GM19463 (cell line): ENCODE data around the gene PERM1.
"Not testable (repeated sequence)": the region's sequence is repeated elsewhere in the genome, so short reads cannot be mapped to it uniquely, and the experiment has no call there.

Source experiments
- ATAC-seq: cut with Tn5 transposase; IDR thresholded peaks from one replicate; pipeline ENCODE4 v1.9.1; 2021; ENCODE audit warnings: mild to moderate bottlenecking, moderate library complexity; ENCODE audit not compliant: unreplicated experiment

Gene PERM1, protein sequence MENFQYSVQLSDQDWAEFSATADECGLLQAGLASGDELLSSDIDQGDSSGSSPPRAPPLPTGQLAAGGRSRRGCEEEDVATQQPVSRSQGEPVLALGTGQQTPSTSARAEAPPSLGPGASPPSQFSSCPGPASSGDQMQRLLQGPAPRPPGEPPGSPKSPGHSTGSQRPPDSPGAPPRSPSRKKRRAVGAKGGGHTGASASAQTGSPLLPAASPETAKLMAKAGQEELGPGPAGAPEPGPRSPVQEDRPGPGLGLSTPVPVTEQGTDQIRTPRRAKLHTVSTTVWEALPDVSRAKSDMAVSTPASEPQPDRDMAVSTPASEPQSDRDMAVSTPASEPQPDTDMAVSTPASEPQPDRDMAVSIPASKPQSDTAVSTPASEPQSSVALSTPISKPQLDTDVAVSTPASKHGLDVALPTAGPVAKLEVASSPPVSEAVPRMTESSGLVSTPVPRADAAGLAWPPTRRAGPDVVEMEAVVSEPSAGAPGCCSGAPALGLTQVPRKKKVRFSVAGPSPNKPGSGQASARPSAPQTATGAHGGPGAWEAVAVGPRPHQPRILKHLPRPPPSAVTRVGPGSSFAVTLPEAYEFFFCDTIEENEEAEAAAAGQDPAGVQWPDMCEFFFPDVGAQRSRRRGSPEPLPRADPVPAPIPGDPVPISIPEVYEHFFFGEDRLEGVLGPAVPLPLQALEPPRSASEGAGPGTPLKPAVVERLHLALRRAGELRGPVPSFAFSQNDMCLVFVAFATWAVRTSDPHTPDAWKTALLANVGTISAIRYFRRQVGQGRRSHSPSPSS

DNA sequence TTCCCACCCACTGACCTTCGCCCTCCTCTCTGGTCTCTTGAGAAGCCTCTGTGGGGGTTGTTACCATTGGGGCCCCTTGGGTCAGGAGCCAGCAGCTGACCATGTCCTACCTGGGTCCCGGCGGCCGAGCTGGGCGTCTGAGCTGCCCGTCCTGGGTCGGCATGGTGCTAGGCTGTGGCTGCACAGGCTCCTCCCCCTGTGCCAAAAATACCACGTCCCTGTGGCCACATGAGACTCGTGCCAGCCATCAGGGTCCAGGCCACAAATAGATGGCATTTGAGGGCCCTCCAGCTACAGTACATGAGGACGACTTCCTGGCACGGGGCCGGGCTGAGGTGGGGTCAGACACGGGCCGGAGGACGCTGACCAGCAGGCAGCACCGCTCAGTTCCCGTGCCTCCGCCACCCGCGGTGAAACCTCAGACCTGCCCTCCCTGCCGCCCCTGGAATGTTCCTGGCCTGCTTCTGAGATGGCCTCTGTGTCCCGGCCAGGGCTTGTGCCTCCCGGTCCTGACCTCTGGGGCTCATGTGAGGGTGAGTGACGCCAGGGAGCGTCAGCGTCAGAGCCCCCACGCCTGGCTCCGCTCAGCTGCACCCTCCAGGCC is at the start of gene PERM1:
Gene PERM1, minus strand, starts transcription at position 139 of the 604 bp plus-strand sequence. CDS start 1,064 bp downstream, outside the sequence.
- ATAC-seq: no peak

DNA sequence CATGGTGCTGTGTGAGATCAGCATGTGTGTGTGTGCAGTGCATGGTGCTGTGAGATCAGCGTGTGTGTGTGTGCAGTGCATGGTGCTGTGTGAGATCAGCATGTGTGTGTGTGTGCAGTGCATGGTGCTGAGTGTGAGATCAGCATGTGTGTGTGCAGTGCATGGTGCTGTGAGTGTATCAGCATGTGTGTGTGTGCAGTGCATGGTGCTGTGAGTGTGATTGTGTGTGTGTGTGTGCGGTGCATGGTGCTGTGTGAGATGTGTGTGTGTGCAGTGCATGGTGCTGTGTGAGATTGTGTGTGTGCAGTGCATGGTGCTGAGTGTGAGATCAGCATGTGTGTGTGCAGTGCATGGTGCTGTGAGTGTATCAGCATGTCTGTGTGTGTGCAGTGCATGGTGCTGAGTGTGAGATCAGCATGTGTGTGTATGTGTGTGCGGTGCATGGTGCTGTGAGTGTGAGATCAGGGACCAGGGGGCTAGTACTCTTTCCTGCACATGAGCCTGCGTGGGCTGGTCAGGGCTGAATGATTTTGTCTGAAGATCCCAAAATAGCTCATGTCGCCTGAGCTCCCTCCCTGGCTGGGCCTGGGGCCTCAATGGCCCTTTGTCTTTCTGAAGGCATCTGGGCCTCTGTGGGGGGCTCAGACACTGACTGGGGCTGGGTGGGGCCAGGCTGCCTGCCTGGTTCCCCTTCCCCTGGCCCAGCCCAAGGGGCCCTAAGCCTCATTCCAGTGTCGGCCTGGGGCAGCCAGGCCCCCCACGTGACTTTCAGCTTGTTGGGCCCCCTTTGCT is 49.2 kb upstream of the PERM1 start:
- ATAC-seq: not testable (repeated sequence)

DNA sequence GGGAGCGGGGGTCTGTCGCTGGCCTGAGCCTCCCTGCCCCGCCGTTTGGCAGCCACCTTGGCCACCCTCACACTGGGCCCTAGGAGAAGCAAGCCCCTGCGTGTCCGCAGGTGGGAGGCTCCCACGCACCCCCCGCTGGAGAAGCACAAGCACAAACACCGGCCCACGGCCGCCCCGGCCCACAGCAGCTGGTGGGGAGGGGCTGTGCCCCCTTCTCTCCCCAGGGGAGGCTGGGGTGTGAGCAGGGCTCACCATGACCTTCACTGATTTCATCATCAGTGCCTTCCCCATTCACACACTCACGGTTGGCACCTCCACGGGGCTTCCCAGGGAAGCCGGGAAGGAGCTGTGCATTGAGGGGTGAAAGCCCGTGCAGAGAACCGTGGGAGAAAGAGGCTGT is 45.9 kb upstream of the PERM1 start:
- ATAC-seq: no peak

DNA sequence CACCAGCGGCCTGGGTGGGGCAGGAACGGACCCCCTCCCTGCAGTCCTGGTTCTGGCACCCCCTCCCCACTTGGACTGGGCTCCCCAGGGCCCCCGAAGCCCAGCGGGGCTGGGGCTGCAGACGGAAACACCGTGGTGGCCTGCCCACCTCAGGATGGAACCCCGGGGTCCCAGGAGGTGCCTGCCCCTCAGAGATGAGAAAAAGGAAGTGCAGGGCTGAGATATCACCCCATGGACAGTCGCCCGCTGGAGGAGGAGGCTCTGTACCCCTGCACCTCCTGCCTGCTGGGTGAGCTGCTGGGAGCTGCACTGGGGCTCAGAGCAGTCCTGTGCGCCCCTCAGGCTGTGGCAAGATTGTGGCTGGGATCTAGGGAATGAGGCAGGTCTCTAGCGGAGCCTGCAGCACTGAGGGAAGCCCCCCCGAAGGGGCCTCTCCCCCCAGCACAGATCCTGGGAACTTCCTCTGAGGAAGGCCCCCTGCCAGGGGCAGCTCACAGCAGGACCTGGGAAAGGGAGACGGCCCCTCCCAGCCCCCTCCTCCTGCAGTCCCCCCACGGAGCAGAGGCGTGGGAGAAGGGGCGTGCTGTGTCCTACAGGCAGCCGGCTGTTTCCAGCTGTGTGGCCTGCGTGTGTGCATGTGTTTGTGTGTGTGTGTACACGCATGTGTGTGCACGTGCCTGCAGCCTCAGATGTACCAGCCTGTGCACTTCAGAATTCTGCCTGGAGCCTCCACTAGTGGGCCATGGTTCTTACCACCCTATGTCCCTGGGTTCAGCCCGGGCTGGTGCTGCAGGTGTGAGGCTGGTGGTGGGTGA is 44.9 kb upstream of the PERM1 start:
- no peak for ATAC-seq

DNA sequence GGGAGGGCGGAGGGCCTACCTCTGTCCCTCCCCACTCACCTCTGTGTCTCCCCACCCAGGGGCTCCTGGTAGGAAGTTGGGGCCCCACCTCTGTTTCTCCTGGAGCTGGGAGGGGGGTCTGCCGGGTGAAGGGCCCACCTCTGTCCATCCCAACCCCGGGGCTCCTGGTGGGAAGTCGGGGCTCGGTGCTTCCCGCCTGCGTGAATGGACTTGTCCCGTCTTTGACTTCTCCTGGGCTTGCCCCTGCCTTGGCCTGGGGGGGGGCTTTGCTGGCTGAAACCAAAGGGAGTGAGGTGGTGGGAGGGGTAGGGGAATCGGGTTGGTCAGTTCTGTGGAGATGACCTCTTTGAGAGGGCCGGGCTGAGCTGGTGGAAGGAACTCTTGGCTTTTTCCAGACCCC is 43.8 kb upstream of the PERM1 start:
- no peak for ATAC-seq

DNA sequence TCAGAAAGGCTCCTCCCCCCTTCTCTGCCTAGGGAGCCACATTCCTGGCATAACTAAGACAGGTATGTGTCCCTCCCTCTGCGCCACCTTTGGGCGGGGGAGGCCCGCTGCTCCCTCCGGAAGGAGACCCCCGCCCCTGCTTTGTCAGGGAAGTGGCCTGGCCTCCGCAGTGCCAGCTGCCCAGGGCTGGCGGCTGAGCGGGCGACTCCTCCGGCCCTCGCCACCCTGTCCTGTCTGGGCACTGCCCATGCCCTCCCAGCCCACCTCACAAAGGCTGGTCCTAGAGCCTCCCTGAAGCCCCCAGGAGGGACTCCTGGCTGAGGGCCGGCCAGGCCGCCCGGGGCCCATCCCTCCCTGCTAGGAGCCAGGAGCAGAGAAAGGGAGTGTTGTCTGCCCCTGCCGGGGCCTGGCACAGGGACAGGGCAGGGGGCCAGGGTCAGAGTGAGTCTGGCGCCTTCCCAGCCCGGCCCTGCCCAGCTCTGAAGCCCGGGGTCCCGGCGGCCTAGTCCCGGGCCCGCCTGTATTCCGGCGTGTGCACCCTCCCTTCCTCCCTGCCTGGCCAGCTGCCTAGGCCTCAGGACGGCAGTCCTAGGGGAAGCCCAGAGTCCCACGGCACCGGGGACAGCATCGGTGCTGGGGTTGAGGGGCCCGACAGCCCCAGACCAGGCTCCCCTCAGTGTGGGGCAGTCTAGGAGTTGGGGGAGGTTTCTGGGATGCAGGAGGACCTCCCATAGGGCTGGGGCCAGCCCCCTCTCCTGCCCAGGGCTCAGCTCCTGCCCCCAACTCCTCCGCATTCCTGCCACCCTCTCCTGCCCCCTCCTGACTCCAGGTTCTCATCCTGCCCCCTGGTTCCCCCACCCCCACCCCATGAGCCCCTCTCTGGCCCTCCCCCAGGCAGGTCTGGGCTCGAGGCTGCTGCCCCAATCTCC is 43.1 kb upstream of the PERM1 start:
- no peak for ATAC-seq

DNA sequence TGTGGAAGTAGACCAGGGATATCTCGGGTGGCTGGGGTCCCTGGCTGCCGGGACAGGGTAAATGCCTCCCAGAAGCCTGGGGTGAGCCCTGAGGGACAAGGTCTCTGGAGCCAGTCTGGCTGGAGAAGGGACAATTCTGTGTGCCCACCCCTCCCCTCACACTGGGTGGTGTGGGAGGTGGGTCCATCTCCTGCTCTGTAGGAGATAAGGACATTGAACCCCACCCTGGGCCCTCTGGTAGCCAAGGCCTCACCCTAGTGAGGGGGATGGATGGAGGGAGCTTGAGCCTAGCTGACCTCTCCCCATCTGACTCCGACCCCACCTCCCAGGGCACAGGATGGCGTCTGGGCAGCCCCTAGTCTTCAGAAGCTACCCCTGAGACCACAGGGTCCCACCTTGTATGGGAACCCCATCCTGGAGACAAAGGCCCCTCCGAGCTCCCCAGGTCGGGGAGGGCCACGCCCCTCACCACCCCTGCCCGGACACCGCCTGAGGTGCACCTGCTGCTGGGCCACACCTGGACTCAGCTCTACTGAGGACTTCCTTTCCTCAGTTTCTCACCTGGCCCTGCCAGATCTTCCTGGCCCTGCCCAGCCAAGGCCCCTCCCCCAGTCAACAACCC is 42.4 kb upstream of the PERM1 start:
- no peak for ATAC-seq

DNA sequence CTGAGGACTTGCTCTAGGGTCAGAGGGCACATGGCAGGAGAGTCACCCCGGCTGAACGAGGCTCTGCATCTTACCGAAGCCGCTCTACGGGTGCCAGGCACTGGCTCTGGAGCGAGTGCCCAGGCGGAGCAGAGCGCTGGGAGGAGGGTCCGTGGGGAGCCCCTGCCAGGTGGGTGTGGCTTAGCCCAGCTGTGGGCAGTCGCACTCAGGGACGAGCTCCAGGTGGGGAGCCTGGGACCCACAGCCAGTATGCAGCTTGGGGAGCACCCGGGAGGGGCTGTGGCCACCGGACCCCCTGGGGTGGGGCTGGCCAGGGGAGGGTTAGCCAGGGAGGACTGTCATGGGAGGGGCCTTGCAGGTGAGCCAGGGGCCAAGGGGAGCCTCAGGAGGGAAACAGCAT is 41.8 kb upstream of the PERM1 start:
- no peak for ATAC-seq

DNA sequence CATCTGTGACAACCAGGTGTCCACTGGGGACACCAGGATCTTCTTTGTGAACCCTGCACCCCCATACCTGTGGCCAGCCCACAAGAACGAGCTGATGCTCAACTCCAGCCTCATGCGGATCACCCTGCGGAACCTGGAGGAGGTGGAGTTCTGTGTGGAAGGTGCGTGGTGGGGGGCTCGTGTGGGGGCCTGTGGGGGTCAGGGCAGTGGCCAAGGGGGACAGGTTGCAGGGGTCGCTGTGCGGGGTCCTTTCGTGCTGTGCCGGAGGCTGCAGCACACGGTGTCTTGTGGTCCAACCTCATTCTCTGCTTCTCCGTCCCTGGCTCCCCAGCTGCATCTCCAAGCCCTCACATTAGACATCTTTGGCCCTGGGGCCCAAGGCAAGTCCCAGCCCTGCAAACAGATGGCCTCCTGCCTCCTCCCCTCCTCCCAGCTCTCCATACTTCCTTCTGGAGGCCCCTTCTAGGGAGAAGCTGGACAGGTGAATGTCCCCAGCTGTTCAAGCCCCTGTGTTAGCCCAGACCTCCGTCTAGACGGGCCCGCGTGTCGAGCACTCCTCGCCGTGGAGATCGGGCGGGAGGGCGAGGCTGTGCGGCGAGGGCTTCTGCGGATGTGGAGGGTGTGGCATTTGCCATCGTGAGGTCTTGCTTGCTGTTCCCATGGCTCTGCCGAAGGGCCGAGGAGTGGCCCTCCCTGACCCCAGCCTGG is 40.6 kb upstream of the PERM1 start:
- no peak for ATAC-seq

DNA sequence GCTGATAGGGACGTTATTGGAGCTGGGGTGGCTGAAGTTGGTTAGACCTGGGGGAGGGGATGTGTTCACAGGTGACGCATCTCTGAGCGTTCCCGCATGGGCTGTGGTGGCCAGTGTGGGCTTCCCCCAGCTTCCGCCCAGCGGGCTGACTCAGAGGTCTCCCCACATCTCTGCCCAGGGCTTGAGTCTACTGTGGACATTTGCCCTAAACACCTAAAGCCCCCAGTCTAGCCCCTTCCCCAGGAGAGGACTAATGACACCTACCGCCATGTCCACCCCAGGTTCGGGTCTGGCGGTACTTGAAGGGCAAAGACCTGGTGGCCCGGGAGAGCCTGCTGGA is 40.0 kb upstream of the PERM1 start:
- ATAC-seq: no peak

DNA sequence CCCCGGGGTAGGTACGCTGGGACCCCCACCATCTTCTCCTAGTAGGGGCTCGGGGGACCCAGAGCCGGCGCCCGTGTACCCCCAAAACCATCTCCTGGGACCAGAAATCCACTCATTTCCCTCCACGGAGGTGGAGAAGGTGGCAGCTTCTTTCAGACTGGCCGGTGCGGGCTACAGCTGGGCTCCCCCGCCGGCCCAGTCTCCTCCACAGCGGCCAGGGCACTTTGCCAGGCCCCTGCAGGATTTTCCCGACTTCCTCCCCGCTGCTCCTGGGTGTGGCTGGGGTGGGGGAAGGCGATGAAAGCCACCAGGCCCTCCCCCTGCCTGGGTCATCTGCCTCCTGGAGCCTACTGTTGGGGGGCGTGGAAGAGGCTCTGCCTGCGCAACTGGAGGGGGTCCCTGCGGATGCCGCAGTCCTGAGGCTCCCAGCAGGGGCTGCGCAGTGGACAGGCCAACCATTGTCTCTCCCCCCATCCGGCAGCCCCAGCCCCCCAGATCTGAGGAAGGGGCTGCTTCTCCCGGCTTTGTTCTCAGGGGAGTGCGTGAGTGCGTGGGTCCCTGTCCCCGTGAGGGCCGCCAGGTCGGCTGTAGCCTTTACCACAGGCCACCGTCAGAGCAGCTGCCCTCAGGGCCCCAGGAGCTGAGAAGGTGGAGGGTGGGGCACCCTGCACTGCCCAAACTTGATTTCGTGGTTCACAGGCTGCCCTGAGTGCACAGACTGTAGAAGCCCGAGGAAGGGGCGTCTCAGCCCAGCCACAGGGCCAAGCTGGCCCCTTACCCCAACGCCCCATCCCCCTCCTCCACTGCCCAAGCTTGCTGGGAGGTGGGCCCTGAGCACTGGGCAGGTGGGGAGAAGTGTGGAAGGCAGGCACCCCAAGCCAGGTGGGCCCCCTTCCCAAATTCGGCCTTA is 39.4 kb upstream of the PERM1 start:
- no peak for ATAC-seq

DNA sequence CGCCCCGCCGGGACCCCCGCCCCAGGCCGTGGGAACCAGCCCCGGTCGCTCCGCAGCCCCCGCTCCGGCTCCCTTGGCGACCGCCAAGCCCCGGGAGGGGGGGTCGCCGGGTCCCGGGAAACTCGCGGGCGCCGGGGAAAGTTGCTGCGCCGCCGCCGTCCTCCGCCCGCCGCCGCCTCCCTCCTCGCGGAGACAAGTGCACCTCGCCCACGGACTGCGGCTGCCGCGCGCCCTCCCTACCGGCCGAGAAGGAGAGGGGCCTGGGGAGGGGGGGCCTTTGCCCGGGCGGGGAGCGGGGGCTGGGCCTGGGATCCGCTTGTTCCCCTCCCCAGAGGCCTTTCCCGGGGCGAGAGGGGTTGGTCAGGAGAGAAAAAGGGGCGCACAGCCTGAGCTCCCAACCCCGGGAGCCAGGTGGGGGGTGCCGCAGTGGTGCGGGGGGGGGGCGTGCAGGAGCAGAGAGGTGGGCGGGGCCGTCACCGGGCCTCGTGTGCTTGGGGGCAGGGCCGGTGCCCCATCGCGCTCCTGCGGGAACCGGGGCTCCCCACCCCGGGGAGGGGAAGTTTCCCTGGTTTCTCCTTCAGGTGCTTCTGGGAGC is 38.6 kb upstream of the PERM1 start:
- ATAC-seq: peak; percentile 12

DNA sequence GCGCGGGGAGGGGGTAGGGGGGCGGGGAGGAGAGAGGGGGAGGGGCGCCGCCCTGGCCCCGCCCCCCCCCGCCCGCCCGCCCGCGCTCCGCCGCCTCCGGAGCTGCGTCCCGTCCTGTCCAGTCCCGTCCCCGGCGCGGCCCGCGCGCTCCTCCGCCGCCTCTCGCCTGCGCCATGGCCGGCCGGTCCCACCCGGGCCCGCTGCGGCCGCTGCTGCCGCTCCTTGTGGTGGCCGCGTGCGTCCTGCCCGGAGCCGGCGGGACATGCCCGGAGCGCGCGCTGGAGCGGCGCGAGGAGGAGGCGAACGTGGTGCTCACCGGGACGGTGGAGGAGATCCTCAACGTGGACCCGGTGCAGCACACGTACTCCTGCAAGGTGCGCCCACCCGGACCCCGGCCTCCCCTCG is 38.1 kb upstream of the PERM1 start, which contains the start of gene AGRN:
Gene AGRN, plus strand, starts transcription at position 121 of the 405 bp plus-strand sequence. Its CDS starts 53 bp downstream, at position 174.
- peak; percentile 27 for ATAC-seq

DNA sequence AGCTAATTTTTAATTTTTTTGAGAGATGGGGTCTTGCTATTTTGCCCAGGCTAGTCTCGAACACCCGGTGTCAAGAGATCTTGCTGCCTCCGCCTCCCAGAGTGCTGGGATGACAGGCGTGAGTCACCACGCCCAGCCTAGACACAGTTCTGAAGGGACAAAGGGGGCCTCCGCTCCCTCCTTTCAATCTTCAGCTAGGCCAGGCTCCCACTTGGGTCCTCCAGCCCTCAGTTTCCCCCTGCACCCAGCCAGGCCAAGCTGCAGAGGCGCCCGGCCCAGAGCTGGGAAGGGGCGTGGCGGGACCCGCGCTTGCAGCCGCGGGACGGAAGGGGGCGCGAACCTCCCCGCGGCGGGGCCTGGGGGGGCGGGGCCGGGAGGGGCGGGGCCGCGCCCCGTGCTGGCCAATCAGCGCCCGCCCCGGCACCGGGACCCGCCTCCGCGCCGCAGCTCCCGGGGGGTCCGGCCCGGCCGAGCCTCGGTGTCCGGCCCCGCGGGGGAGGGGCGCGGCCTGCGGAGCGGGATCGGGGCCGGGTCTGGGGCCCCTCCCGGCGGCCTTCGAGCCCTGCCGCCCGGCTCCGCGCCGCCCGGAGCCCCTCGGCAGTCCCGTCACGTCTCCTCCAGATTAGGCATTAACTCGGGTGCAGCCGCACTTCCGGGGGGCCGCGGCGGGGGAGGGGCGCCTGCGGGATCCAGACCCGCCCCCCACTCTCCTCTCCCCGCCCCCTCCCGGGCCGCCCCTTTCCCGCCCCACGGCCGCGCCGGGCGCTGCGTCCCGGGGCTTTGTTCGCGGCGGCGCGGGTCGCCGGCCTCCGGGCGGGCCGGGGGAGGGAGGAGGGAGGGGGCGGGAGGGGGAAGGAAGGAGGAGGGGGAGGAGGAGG is 37.5 kb upstream of the PERM1 start:
- ATAC-seq: peak; percentile 68

DNA sequence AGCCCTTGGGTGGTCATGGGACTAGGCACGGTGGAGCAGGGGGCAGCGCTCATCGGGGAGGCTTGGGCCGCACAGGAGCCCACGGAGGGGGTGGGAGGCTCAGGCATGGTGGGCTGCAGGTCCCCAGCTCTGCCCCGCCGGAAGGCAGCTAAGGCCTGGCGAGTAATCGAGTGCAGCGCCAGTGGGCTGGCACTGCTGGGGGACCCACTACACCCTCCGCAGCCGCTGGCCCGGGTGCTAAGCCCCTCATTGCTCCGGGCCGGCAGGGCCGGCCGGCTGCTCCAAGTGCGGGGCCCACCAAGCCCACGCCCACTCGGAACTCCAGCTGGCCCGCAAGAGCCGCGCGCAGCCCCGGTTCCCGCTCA is 36.4 kb upstream of the PERM1 start:
- not testable (repeated sequence) for ATAC-seq
